Smooth muscle cell (in vitro differentiated cells): ENCODE results near the gene TMEM132D. TPM values are rescaled to one million over a fixed set of nuclear protein-coding genes. Genes with fewer than 3 reads are reported as not detected.

ENCODE experiments used
- DNase-seq: peaks from one replicate; lab custom pipeline; 2025; ENCODE audit not compliant: unreplicated experiment; lab: John Stamatoyannopoulos, UW
- H2AFZ ChIP-seq: fragments of 200-600 bp; sonication (generic); 2 replicates; pipeline ENCODE4 v1.6.0; 2016; ENCODE audit warnings: antibody characterized with exemption, low read depth, mild to moderate bottlenecking
- H3F3A ChIP-seq: fragments of 200-600 bp; sonication (generic); 2 replicates; pipeline ENCODE4 v1.6.0; 2017; ENCODE audit warnings: antibody characterized with exemption, low read depth
- H3K27ac ChIP-seq: fragments of 200-600 bp; sonication (generic); 2 replicates; pipeline ENCODE4 v1.5.1; 2016; ENCODE audit warnings: low read depth, mild to moderate bottlenecking
- H3K27me3 ChIP-seq: fragments of 200-600 bp; sonication (generic); 2 replicates; pipeline ENCODE4 v1.6.1; 2016; ENCODE audit warnings: low read depth, mild to moderate bottlenecking
- H3K36me3 ChIP-seq: fragments of 200-600 bp; sonication (generic); 2 replicates; pipeline ENCODE4 v1.5.1; 2016; ENCODE audit warnings: low read depth
- H3K4me1 ChIP-seq: fragments of 200-600 bp; sonication (generic); 2 replicates; pipeline ENCODE4 v1.5.1; 2016; ENCODE audit warnings: low read depth
- H3K4me2 ChIP-seq: fragments of 200-600 bp; sonication (generic); 2 replicates; pipeline ENCODE4 v1.6.0; 2016; ENCODE audit warnings: mild to moderate bottlenecking
- H3K4me3 ChIP-seq: fragments of 200-600 bp; sonication (generic); 2 replicates; pipeline ENCODE4 v1.5.1; 2016; ENCODE audit warnings: mild to moderate bottlenecking
- H3K79me2 ChIP-seq: fragments of 200-600 bp; sonication (generic); 2 replicates; pipeline ENCODE4 v1.6.0; 2016; ENCODE audit warnings: low read depth, mild to moderate bottlenecking
- H3K9ac ChIP-seq: fragments of 200-600 bp; sonication (generic); 2 replicates; pipeline ENCODE4 v1.6.0; 2016; ENCODE audit warnings: low read depth
- H3K9me3 ChIP-seq: fragments of 200-600 bp; sonication (generic); replicated peaks from 2 replicates; pipeline ENCODE4 v1.5.1; 2016; ENCODE audit warnings: low read depth
- H4K20me1 ChIP-seq: fragments of 200-600 bp; sonication (generic); 2 replicates; pipeline ENCODE4 v1.6.0; 2016; ENCODE audit warnings: low read depth
- CTCF ChIP-seq: fragments of 200-600 bp; sonication (generic); IDR thresholded peaks from 2 replicates; pipeline ENCODE4 v1.5.1; 2017; ENCODE audit warnings: borderline replicate concordance, mild to moderate bottlenecking, antibody characterized with exemption; ENCODE audit not compliant: insufficient read depth, poor library complexity, severe bottlenecking
- WGBS: methylation state at CpG from one replicate; pipeline ENCODE4 v1.1.7; 2016; ENCODE audit warnings: low lambda C conversion rate; 5-methylcytosine and 5-hydroxymethylcytosine counted together
- polyA plus RNA-seq: library from polyadenylated mRNA; unstranded; fragments of >200 nt; fragmentation: Nextera tagmentation; extraction: Ambion mirVana; gene quantifications from 2 replicates; pipeline ENCODE4 v1.2.1, GENCODE V29; 2016
- total RNA-seq: library from RNA; depleted of rRNA; stranded (reverse); fragments of >200 nt; gene quantifications from 2 replicates; pipeline ENCODE4 v1.2.3, GENCODE V29; 2014

Gene TMEM132D
- total and polyA plus RNA-seq, 2 experiments from 2014 or later: not detected

- no peak overlapping the region for H2AFZ ChIP-seq
- no peaks in the 10 kb centered on the region for H4K20me1 ChIP-seq
- no peaks in the 10 kb centered on the region for H3K9me3 ChIP-seq
- no peaks in the 10 kb centered on the region for H3F3A ChIP-seq
- no peaks in the 10 kb centered on the region for H3K4me1 ChIP-seq
- H3K36me3 ChIP-seq: no peaks in the 10 kb centered on the region
- H3K4me2 ChIP-seq: no peak overlapping the region
- peaks cover 9% of the 10 kb centered on the region for H3K27me3 ChIP-seq
- no peak for DNase-seq
- H3K79me2 ChIP-seq: no peaks in the 10 kb centered on the region
- 73% methylated on average over 2 of the region's 2 CpGs for WGBS
- no peak for TF ChIP-seq CTCF
- H3K27ac ChIP-seq: no peak overlapping the region
- H3K4me3 ChIP-seq: no peak overlapping the region
- H3K9ac ChIP-seq: no peak overlapping the region
Measured at GRCh38 chr12:129592449-129592848, 311.4 kb downstream of the TMEM132D start.

- no peak for DNase-seq
- no peak overlapping the region for H3K4me2 ChIP-seq
- no peak overlapping the region for H3K4me3 ChIP-seq
- H3K36me3 ChIP-seq: no peaks in the 10 kb centered on the region
- H3K4me1 ChIP-seq: no peaks in the 10 kb centered on the region
- no peaks in the 10 kb centered on the region for H3F3A ChIP-seq
- H3K9me3 ChIP-seq: no peaks in the 10 kb centered on the region
- no peak overlapping the region for H2AFZ ChIP-seq
- no peaks in the 10 kb centered on the region for H4K20me1 ChIP-seq
- peaks cover 9% of the 10 kb centered on the region for H3K27me3 ChIP-seq
- no peak overlapping the region for H3K9ac ChIP-seq
- no peak for TF ChIP-seq CTCF
- no peak overlapping the region for H3K27ac ChIP-seq
- 86% methylated on average over 5 of the region's 5 CpGs for WGBS
- no peaks in the 10 kb centered on the region for H3K79me2 ChIP-seq
Measured at GRCh38 chr12:129589503-129589902, 314.3 kb downstream of the TMEM132D start.

DNA sequence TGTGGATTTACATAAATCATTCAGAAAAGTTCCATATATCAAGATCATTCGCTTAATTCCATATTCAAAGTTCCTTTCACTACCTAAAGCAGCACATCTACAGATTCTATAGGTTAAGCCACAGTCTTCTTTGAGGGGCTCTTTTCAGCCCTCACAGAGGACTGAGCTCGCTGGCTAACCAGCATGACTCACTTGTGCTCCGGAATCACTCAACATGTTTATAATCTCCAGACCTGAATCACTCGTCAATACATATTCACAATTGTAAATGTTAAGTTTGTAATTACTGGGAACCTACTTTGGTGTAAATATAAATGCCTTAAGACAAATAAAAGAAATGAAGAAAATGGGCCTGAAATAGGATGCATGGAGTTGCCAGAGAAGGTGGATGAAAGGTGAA lies 315.7 kb downstream of the TMEM132D start:
- Histone ChIP-seq H3K9ac (no peak overlapping the region), H3K27me3 (no peaks in the 10 kb centered on the region), H3K4me2 (no peak overlapping the region), H3F3A (no peaks in the 10 kb centered on the region), H2AFZ (no peak overlapping the region), H4K20me1 (no peaks in the 10 kb centered on the region), H3K27ac (no peak overlapping the region), H3K36me3 (no peaks in the 10 kb centered on the region), H3K9me3 (no peaks in the 10 kb centered on the region), H3K79me2 (no peaks in the 10 kb centered on the region), H3K4me1 (no peaks in the 10 kb centered on the region), H3K4me3 (no peak overlapping the region)
- TF ChIP-seq CTCF: no peak
- DNase-seq: no peak
- WGBS: 61% methylated on average over 4 of the region's 4 CpGs

- Histone ChIP-seq H2AFZ (no peak overlapping the region), H4K20me1 (no peaks in the 10 kb centered on the region), H3K79me2 (no peaks in the 10 kb centered on the region), H3K4me2 (no peak overlapping the region), H3K36me3 (no peaks in the 10 kb centered on the region), H3K27ac (no peak overlapping the region), H3K9ac (no peak overlapping the region), H3F3A (no peaks in the 10 kb centered on the region), H3K4me3 (no peak overlapping the region), H3K27me3 (no peaks in the 10 kb centered on the region), H3K4me1 (no peaks in the 10 kb centered on the region), H3K9me3 (no peaks in the 10 kb centered on the region)
- 98% methylated on average over 9 of the region's 9 CpGs for WGBS
- DNase-seq: no peak
- TF ChIP-seq CTCF: no peak
Measured at GRCh38 chr12:129585296-129585695, 318.5 kb downstream of the TMEM132D start.
